DND-41 (cell line): ENCODE data around the gene TWF2.
A peak's percentile ranks its signal among the peaks of the same experiment; 100 is the strongest.

Experiments used
- ATAC-seq: fragments of 200-7000 bp; cut with Tn5 transposase; 3 replicates; pipeline ENCODE4 v1.9.1; 2021; ENCODE audit warnings: low read depth; ENCODE audit not compliant: insufficient read depth
- DNase-seq: peaks from one replicate; pipeline ENCODE4 v3.0.0-alpha.2; 2020
- H2AFZ ChIP-seq: 2 replicates; pipeline ENCODE4 v1.6.0; 2012; ENCODE audit warnings: low read depth, low read length
- H3K27ac ChIP-seq: 2 replicates; pipeline ENCODE4 v1.5.1; 2012; ENCODE audit warnings: low read length, inconsistent platforms
- H3K27me3 ChIP-seq: fragments of 200-600 bp; sonication (generic); 2 replicates; pipeline ENCODE4 v1.6.0; 2012; ENCODE audit warnings: low read length, mild to moderate bottlenecking, inconsistent platforms; ENCODE audit not compliant: insufficient read depth, poor library complexity
- H3K36me3 ChIP-seq: 2 replicates; pipeline ENCODE4 v1.5.1; 2012; ENCODE audit warnings: low read length, inconsistent platforms; ENCODE audit not compliant: insufficient read depth
- H3K4me1 ChIP-seq: 2 replicates; pipeline ENCODE4 v1.5.1; 2012; ENCODE audit warnings: mild to moderate bottlenecking, low read length; ENCODE audit not compliant: insufficient read depth
- H3K4me2 ChIP-seq: 2 replicates; pipeline ENCODE4 v1.6.0; 2012; ENCODE audit warnings: mild to moderate bottlenecking, moderate library complexity, low read length, inconsistent platforms; ENCODE audit not compliant: insufficient read depth
- H3K4me3 ChIP-seq, 2 experiments: fragments of 200-600 bp in 1 of 2; shearing (Covaris generic) in 1 of 2; 2 replicates each; pipeline ENCODE4 v1.5.1; 2012 to 2016; ENCODE audit warnings: inconsistent platforms in 2 of 2, low read length in 2 of 2, mild to moderate bottlenecking in 2 of 2, low read depth in 1 of 2, moderate library complexity in 1 of 2
- H3K79me2 ChIP-seq: 2 replicates; pipeline ENCODE4 v1.6.0; 2012; ENCODE audit warnings: low read length, inconsistent platforms; ENCODE audit not compliant: insufficient read depth
- H3K9ac ChIP-seq: 2 replicates; pipeline ENCODE4 v1.6.0; 2012; ENCODE audit warnings: low read depth, mild to moderate bottlenecking, inconsistent platforms, low read length, moderate library complexity
- H3K9me3 ChIP-seq: 2 replicates; pipeline ENCODE4 v1.5.1; 2012; ENCODE audit warnings: low read length, moderate library complexity, mild to moderate bottlenecking, inconsistent platforms; ENCODE audit not compliant: insufficient read depth, severe bottlenecking
- H4K20me1 ChIP-seq: 2 replicates; pipeline ENCODE4 v1.6.0; 2012; ENCODE audit warnings: low read length; ENCODE audit not compliant: insufficient read depth
- EZH2 ChIP-seq: IDR thresholded peaks from 3 replicates; pipeline ENCODE4 v1.6.1; 2012; ENCODE audit warnings: borderline replicate concordance, low read depth, mild to moderate bottlenecking, moderate library complexity, low read length, inconsistent platforms; ENCODE audit not compliant: severe bottlenecking
- TF ChIP-seq, protein P1 (sequence below): IDR thresholded peaks from 2 replicates; pipeline ENCODE4 v1.5.1; 2012; ENCODE audit warnings: borderline replicate concordance, low read length, moderate library complexity, mild to moderate bottlenecking; ENCODE audit not compliant: poor library complexity, severe bottlenecking; ENCODE audit errors: extremely low read depth

The TWF2 gene

DNA sequence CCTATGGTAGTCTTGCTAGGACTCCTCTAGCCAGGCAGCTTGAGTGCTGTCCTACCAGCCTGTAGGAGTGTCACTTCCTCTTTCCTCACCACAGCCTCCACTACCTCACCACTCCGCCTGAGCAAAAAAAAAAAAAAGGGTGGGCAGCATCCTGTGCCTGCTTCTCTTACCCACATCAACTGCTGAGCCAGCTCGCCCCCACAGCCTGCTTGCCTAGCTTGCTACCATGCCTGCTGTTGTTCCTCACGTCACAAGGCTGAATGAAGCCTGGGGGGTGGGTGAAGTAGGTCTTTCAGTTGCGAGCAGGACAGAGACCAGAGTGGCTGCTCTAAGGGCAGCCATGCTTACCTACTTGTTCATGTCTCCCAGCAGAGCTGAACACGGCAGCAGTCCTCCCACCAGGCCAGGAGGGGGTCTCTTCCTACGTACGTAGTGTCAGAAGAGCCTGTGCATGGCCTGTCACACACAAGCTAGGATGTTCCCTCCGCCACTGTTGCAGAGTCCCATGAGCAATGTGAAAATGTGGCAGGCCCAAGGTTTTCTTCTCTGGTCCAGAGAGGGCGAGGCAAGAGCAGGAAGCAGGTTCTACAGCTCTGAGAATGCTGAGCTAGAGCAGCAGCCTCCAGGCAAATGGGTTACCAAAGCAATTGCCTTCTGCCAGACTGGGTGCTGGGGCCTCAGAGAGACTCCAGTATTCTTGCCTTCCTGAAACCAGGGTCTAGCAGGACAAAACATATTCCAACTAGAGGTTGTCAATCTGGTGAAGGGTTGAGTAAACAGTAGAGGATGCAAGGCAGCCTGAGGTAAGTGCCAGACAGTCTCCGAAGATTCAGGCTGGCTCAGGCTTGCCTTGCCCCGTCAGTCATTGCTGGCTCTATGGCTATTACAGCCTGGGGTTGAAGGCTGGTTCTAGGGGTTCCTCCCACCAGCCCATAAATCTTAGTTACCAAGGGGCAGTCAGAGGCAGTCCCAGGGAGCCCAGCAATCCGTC, 14.7 kb upstream of the TWF2 start:
- Histone ChIP-seq H3K27me3 (no peaks in the 10 kb centered on the region), H3K27ac (peak overlapping the region; percentile 86), H3K4me2 (peak overlapping the region; percentile 48), H3K4me1 (peaks cover 54% of the 10 kb centered on the region), H3K79me2 (peaks cover 31% of the 10 kb centered on the region), H3K9ac (peak overlapping the region; percentile 34), H3K36me3 (peaks cover 94% of the 10 kb centered on the region), H3K9me3 (no peaks in the 10 kb centered on the region), H4K20me1 (peaks cover 43% of the 10 kb centered on the region), H3K4me3 (peak overlapping the region in 1 of 2 experiments; percentile 8; a peak in 1 of 4 replicates), H2AFZ (no peak overlapping the region)
- TF ChIP-seq, protein P1, sequence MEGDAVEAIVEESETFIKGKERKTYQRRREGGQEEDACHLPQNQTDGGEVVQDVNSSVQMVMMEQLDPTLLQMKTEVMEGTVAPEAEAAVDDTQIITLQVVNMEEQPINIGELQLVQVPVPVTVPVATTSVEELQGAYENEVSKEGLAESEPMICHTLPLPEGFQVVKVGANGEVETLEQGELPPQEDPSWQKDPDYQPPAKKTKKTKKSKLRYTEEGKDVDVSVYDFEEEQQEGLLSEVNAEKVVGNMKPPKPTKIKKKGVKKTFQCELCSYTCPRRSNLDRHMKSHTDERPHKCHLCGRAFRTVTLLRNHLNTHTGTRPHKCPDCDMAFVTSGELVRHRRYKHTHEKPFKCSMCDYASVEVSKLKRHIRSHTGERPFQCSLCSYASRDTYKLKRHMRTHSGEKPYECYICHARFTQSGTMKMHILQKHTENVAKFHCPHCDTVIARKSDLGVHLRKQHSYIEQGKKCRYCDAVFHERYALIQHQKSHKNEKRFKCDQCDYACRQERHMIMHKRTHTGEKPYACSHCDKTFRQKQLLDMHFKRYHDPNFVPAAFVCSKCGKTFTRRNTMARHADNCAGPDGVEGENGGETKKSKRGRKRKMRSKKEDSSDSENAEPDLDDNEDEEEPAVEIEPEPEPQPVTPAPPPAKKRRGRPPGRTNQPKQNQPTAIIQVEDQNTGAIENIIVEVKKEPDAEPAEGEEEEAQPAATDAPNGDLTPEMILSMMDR: peak; percentile 10
- no peak for TF ChIP-seq EZH2
- DNase-seq: peak; percentile 90
- ATAC-seq: peak; percentile 94

DNA sequence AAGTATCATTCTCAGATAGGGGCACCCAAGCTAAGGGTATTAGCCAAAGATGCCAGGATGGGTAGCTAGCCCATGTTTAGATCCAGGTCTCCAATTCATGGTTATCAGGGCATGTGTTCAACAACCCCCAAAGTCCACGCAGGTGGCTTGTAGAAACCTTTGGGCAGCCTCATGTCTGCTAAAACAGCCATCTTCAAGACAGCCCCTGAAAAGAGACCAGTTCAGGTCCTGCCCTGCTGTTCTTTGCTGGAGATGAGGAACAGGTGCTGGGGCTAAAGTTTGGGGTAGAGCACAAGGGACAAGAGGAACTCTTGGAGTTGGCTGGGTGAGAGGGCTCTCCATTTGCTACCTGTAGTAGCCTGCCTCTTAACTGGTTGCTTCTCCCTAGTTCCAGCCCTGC, 11.2 kb upstream of the TWF2 start:
- Histone ChIP-seq H3K4me3 (no peak overlapping the region), H3K27ac (no peak overlapping the region), H3K4me2 (no peak overlapping the region), H3K9me3 (no peaks in the 10 kb centered on the region), H3K36me3 (peaks cover 63% of the 10 kb centered on the region), H2AFZ (no peak overlapping the region), H3K27me3 (no peaks in the 10 kb centered on the region), H3K9ac (no peak overlapping the region), H3K79me2 (no peaks in the 10 kb centered on the region), H3K4me1 (peaks cover 47% of the 10 kb centered on the region), H4K20me1 (peaks cover 27% of the 10 kb centered on the region)
- no peak for DNase-seq
- TF ChIP-seq EZH2: no peak
- TF ChIP-seq, protein P1: no peak
- no peak for ATAC-seq

DNA sequence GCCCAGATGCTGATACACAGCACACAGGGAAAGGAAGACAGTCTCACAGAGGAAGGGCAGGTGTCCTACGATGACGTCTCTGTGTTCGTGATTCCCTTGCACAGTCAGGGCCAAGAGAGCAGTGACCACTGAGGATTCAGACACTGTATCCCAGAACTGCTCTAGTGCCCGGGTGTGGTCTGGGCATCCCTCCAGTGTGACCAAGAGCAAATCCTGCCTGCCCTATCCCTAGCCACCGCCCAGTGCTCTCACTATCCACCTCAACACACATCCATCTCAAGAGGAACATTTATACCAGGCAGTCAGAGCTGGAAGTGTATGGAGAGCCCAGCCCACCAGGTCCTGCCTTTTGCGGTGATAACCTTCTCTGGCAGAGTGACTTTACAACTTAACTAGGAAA, 10.7 kb upstream of the TWF2 start:
- Histone ChIP-seq H3K4me1 (peaks cover 47% of the 10 kb centered on the region), H4K20me1 (peaks cover 27% of the 10 kb centered on the region), H3K27ac (no peak overlapping the region), H3K4me2 (no peak overlapping the region), H3K9ac (no peak overlapping the region), H3K4me3 (no peak overlapping the region), H3K36me3 (peaks cover 61% of the 10 kb centered on the region), H3K27me3 (no peaks in the 10 kb centered on the region), H2AFZ (no peak overlapping the region), H3K9me3 (no peaks in the 10 kb centered on the region), H3K79me2 (no peaks in the 10 kb centered on the region)
- TF ChIP-seq, protein P1: no peak
- no peak for TF ChIP-seq EZH2
- DNase-seq (no peak), ATAC-seq (no peak)
